SKM-1 treated with dmso at 0.1 percent for 144 hours (cell line): ENCODE results near the gene POU2F2.
"Not testable (repeated sequence)": the region's sequence is repeated elsewhere in the genome, so short reads cannot be mapped to it uniquely, and the experiment has no call there.

ENCODE experiments used
- DNase-seq: peaks from one replicate; lab custom pipeline; 2025; ENCODE audit not compliant: unreplicated experiment; lab: John Stamatoyannopoulos, UW

Gene POU2F2

GRCh38 chr19:42105368-42105767 lies 26.9 kb downstream of the POU2F2 start:
- DNase-seq: no peak

GRCh38 chr19:42102877-42103276 lies 29.4 kb downstream of the POU2F2 start:
- no peak for DNase-seq

- DNase-seq: not testable (repeated sequence)
Observed at GRCh38 chr19:42100241-42100640, 32.0 kb downstream of the POU2F2 start.

- no peak for DNase-seq
Observed at GRCh38 chr19:42099336-42099925, 32.8 kb downstream of the POU2F2 start.

- no peak for DNase-seq
Observed at GRCh38 chr19:42098781-42099180, 33.5 kb downstream of the POU2F2 start.

- no peak for DNase-seq
Observed at GRCh38 chr19:42097461-42097860, 34.8 kb downstream of the POU2F2 start.

- DNase-seq: no peak
Observed at GRCh38 chr19:42096255-42096837, 35.9 kb downstream of the POU2F2 start.

- DNase-seq: no peak
Observed at GRCh38 chr19:42095814-42096230, 36.4 kb downstream of the POU2F2 start.

GRCh38 chr19:42095142-42095813 lies 37.0 kb downstream of the POU2F2 start:
- no peak for DNase-seq

GRCh38 chr19:42093926-42094325 lies 38.3 kb downstream of the POU2F2 start:
- DNase-seq: no peak

- no peak for DNase-seq
Observed at GRCh38 chr19:42093505-42093904, 38.7 kb downstream of the POU2F2 start.

GRCh38 chr19:42092350-42092749 lies 39.9 kb downstream of the POU2F2 start:
- no peak for DNase-seq

- DNase-seq: no peak
Observed at GRCh38 chr19:42091742-42092141, 40.5 kb downstream of the POU2F2 start.

GRCh38 chr19:42091300-42091699 lies 40.9 kb downstream of the POU2F2 start:
- no peak for DNase-seq

- no peak for DNase-seq
Observed at GRCh38 chr19:42090672-42091071, 41.6 kb downstream of the POU2F2 start.

- DNase-seq: no peak
Observed at GRCh38 chr19:42089772-42090171, 42.5 kb downstream of the POU2F2 start.

GRCh38 chr19:42089191-42089750 lies 43.0 kb downstream of the POU2F2 start:
- no peak for DNase-seq

- no peak for DNase-seq
Observed at GRCh38 chr19:42088471-42089190, 43.6 kb downstream of the POU2F2 start.

- no peak for DNase-seq
Observed at GRCh38 chr19:42086770-42087550, 45.3 kb downstream of the POU2F2 start.

GRCh38 chr19:42086188-42086736 lies 46.0 kb downstream of the POU2F2 start:
- DNase-seq: no peak
